Spleen (tissue), 11 donors: ENCODE measurements around the gene ARAP3. TPM values are rescaled to one million over a fixed set of nuclear protein-coding genes. Genes with fewer than 3 reads are reported as not detected.
"Not testable (repeated sequence)": the region's sequence is repeated elsewhere in the genome, so short reads cannot be mapped to it uniquely, and the experiment has no call there.

Experiments
- DNase-seq: peaks from one replicate; pipeline ENCODE4 v3.0.0-alpha.2; 2020
- H3K27ac ChIP-seq, 8 donors: fragments of 200-600 bp; sonication (generic) in 7 of 8; 1 replicate in 4 of 8; 2 replicates in 4 of 8; pipeline versions ENCODE4 v1.5.0 to v1.8.0; 2016 to 2021; ENCODE audit warnings: inconsistent platforms in 4 of 8, mild to moderate bottlenecking in 4 of 8, moderate library complexity in 1 of 8
- H3K27me3 ChIP-seq, 7 donors: fragments of 200-600 bp; sonication (generic) in 6 of 7; replicated peaks in 1 of 7; 1 replicate in 4 of 7; 2 replicates in 3 of 7; pipeline versions ENCODE4 v1.5.0 to v1.8.0; 2016 to 2021; ENCODE audit warnings: inconsistent platforms in 3 of 7, mild to moderate bottlenecking in 1 of 7
- H3K36me3 ChIP-seq, 6 donors: fragments of 200-600 bp; sonication (generic) in 5 of 6; 1 replicate in 4 of 6; 2 replicates in 2 of 6; pipeline versions ENCODE4 v1.5.0 to v1.8.0; 2016 to 2021; ENCODE audit warnings: inconsistent platforms in 2 of 6
- H3K4me1 ChIP-seq, 6 donors: fragments of 200-600 bp; sonication (generic) in 5 of 6; 1 replicate in 3 of 6; 2 replicates in 3 of 6; pipeline versions ENCODE4 v1.5.0 to v1.8.0; 2016 to 2021; ENCODE audit warnings: inconsistent platforms in 3 of 6
- H3K4me3 ChIP-seq, 8 donors: fragments of 200-600 bp; sonication (generic) in 7 of 8; 1 replicate in 4 of 8; 2 replicates in 4 of 8; pipeline versions ENCODE4 v1.5.0 to v1.8.0; 2016 to 2021; ENCODE audit warnings: inconsistent platforms in 4 of 8, mild to moderate bottlenecking in 4 of 8, moderate library complexity in 2 of 8
- H3K9me3 ChIP-seq, 8 donors: fragments of 200-600 bp; sonication (generic) in 7 of 8; 1 replicate in 4 of 8; 2 replicates in 4 of 8; pipeline versions ENCODE4 v1.5.0 to v1.8.0; 2016 to 2021; ENCODE audit warnings: inconsistent platforms in 4 of 8
- POLR2A ChIP-seq, 3 donors: fragments of 450-650 bp; IDR thresholded peaks; one replicate each; pipeline ENCODE4 v1.5.1; 2017; ENCODE audit warnings: antibody characterized with exemption in 3 of 3, mild to moderate bottlenecking in 1 of 3
- POLR2AphosphoS5 ChIP-seq, 3 donors: sonication (generic); formaldehyde crosslinking; IDR thresholded peaks; one replicate each; pipeline ENCODE4 v1.5.1; 2017; ENCODE audit warnings: antibody characterized with exemption in 3 of 3
- WGBS, 5 donors: extraction: QIAGEN DNeasy Blood & Tissue Kit in 3 of 5; methylation state at CpG; one replicate each; pipeline versions ENCODE4 v1.1.5 to v1.1.7; 2013 to 2018; 5-methylcytosine and 5-hydroxymethylcytosine counted together
- intact Hi-C: fragments of 100-400 bp; cut with DNase I; formaldehyde crosslinking; loops from one replicate; pipeline ENCODE4 v1.15.0; 2023; ENCODE audit warnings: low total_unique reads
- polyA plus RNA-seq, 3 donors: library from polyadenylated mRNA; stranded (reverse); fragments of 200-250 nt; gene quantifications; one replicate each; pipeline ENCODE4 v1.2.1, GENCODE V29; 2013
- total RNA-seq, 7 donors: library from RNA; depleted of rRNA in 3 of 7; stranded (reverse); fragments of >200 nt in 3 of 7; fragmentation: NEBNext Ultra II Directional in 4 of 7; extraction: Animal tissue kit (Norgen Biotek cat#: 25700) in 4 of 7; gene quantifications; one replicate each; pipeline versions ENCODE4 v1.1.0 to v1.2.1, GENCODE V29; 2016 to 2021
- TF ChIP-seq, protein P1 (sequence below), 11 experiments: fragments of 200-600 bp in 7 of 11; fragments of 450-650 bp in 4 of 11; sonication (generic) in 4 of 11; IDR thresholded peaks in 8 of 11; conservative IDR thresholded peaks in 3 of 11; 1 replicate in 7 of 11; 2 replicates in 4 of 11; pipeline versions ENCODE4 v1.4.0 to v1.8.0; 2016 to 2021; ENCODE audit warnings: antibody characterized with exemption in 11 of 11, inconsistent platforms in 4 of 11, mild to moderate bottlenecking in 1 of 11
- donor health status: healthy with polysubstance abuse.
- donor health status: DM: no; HTN: no; CAD: no; lungs with moderate emphysema.
- donor health status: DM: no; HTN: no; CAD: no.
- donor health status: Bipolar disorder and iron deficiency.
- donor health status: healthy.
- donor health status: DM: no; HTN: no; CAD: no.
- donor health status: DM: yes; HTN: yes; CAD: no.

The ARAP3 gene
- total and polyA plus RNA-seq, 10 donors, result 4.0 to 31.2 (median 16.0) TPM

DNA sequence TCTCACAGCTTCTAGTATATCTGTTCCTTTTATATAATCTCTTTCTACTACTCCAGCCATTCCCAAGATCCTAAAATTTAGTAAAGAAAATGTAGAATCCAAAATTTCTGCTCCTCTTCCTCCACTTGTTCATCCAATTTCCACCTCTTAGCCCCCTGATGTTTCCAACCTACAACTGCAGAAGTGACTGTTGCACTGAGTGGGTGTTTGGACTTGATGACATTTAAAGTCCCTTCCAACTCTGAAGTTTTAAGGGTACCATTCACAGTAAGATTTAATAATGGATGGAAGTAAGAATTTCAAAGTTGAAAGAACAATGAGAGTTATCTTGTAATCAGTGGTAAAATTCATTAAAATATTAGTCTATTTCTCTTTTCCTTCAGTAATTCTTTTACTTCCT lies 68.7 kb downstream of the ARAP3 start:
- intact Hi-C loops, result no loop called here
- Histone ChIP-seq H3K27me3 (no peaks in the 10 kb centered on the region), H3K4me1 (peaks cover 35 to 100% (median 85%) of the 10 kb centered on the region in 6 donors), H3K9me3 (no peaks in the 10 kb centered on the region), H3K27ac (no peak overlapping the region), H3K4me3 (no peak overlapping the region), H3K36me3 (peaks cover 0 to 11% (median 0%) of the 10 kb centered on the region in 6 donors)
- TF ChIP-seq, protein P1, sequence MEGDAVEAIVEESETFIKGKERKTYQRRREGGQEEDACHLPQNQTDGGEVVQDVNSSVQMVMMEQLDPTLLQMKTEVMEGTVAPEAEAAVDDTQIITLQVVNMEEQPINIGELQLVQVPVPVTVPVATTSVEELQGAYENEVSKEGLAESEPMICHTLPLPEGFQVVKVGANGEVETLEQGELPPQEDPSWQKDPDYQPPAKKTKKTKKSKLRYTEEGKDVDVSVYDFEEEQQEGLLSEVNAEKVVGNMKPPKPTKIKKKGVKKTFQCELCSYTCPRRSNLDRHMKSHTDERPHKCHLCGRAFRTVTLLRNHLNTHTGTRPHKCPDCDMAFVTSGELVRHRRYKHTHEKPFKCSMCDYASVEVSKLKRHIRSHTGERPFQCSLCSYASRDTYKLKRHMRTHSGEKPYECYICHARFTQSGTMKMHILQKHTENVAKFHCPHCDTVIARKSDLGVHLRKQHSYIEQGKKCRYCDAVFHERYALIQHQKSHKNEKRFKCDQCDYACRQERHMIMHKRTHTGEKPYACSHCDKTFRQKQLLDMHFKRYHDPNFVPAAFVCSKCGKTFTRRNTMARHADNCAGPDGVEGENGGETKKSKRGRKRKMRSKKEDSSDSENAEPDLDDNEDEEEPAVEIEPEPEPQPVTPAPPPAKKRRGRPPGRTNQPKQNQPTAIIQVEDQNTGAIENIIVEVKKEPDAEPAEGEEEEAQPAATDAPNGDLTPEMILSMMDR (IDR thresholded peaks at IDR 0.05 in 8 of 11, conservative IDR thresholded peaks at IDR 0.05 in 3 of 11), result no peak
- TF ChIP-seq POLR2A (IDR thresholded peaks at IDR 0.05), result no peak
- no peak for TF ChIP-seq POLR2AphosphoS5 (IDR thresholded peaks at IDR 0.05)
- no peak for DNase-seq

GRCh38 chr5:141611289-141611688 lies 70.7 kb downstream of the ARAP3 start:
- no peak for DNase-seq
- Histone ChIP-seq H3K4me3 (no peak overlapping the region), H3K9me3 (no peaks in the 10 kb centered on the region), H3K27ac (peak overlapping the region in 2 of 8 donors; percentile 9 to 16), H3K36me3 (peaks cover 0 to 11% (median 0%) of the 10 kb centered on the region in 6 donors), H3K27me3 (no peaks in the 10 kb centered on the region), H3K4me1 (peaks cover 34 to 100% (median 87%) of the 10 kb centered on the region in 6 donors)
- 64 to 73% (median 71%) methylated on average over 3 of the region's 3 CpGs for WGBS, 5 donors
- TF ChIP-seq POLR2AphosphoS5 (IDR thresholded peaks at IDR 0.05) (no peak), POLR2A (IDR thresholded peaks at IDR 0.05) (no peak)
- TF ChIP-seq, protein P1 (IDR thresholded peaks at IDR 0.05 in 8 of 11, conservative IDR thresholded peaks at IDR 0.05 in 3 of 11), result no peak
- intact Hi-C loops, result no loop called here

DNA sequence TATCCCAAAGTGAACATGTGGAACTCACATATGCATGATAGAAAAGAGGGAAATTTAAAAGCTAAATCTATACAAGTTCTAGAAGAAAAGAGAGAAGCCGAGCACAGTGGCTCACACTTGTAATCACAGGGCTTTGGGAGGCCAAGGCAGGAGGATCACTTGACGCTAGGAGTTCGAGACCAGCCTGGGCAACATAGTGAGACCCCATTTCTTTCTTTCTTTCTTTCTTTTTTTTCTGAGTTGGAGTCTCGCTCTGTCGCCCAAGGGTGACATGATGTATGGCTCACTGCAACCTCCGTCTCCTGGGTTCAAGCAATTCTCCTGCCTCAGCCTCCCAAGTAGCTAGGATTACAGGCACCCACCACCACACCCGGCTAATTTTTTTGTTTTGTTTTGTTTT lies 72.1 kb downstream of the ARAP3 start:
- DNase-seq, intact Hi-C loops, H3K4me3 ChIP-seq, H3K27me3 ChIP-seq, H3K9me3 ChIP-seq: not testable (repeated sequence)
- 90 to 94% (median 92%) methylated on average over 7 of the region's 7 CpGs for WGBS, 5 donors
- Histone ChIP-seq H3K27ac (peak overlapping the region in 4 of 8 donors; percentile 3 to 89 (median 48)), H3K4me1 (peaks cover 39 to 100% (median 86%) of the 10 kb centered on the region in 6 donors), H3K36me3 (peaks cover 0 to 11% (median 0%) of the 10 kb centered on the region in 6 donors)

- Histone ChIP-seq H3K27ac (peak overlapping the region in 5 of 8 donors; percentile 3 to 89 (median 88)), H3K36me3 (peaks cover 0 to 11% (median 0%) of the 10 kb centered on the region in 6 donors), H3K27me3 (no peaks in the 10 kb centered on the region), H3K4me3 (no peak overlapping the region), H3K9me3 (no peaks in the 10 kb centered on the region), H3K4me1 (peaks cover 43 to 100% (median 86%) of the 10 kb centered on the region in 6 donors)
- WGBS, 5 donors, result 82 to 92% (median 87%) methylated on average over 3 of the region's 3 CpGs
- intact Hi-C loops, result no loop called here
- no peak for TF ChIP-seq POLR2AphosphoS5 (IDR thresholded peaks at IDR 0.05)
- TF ChIP-seq POLR2A (IDR thresholded peaks at IDR 0.05), result no peak
- TF ChIP-seq, protein P1 (IDR thresholded peaks at IDR 0.05 in 8 of 11, conservative IDR thresholded peaks at IDR 0.05 in 3 of 11), result no peak
- no peak for DNase-seq
Observed at GRCh38 chr5:141609044-141609443, 73.0 kb downstream of the ARAP3 start.

- no peak for TF ChIP-seq POLR2AphosphoS5 (IDR thresholded peaks at IDR 0.05)
- no peak for TF ChIP-seq POLR2A (IDR thresholded peaks at IDR 0.05)
- TF ChIP-seq, protein P1 (IDR thresholded peaks at IDR 0.05 in 8 of 11, conservative IDR thresholded peaks at IDR 0.05 in 3 of 11), result no peak
- Histone ChIP-seq H3K4me3 (no peak overlapping the region), H3K27ac (peak overlapping the region; percentile 14 to 91 (median 64)), H3K9me3 (no peaks in the 10 kb centered on the region), H3K27me3 (no peaks in the 10 kb centered on the region), H3K4me1 (peaks cover 43 to 100% (median 86%) of the 10 kb centered on the region in 6 donors), H3K36me3 (peaks cover 0 to 11% (median 0%) of the 10 kb centered on the region in 6 donors)
- WGBS, 5 donors, result 19 to 46% (median 34%) methylated on average over 1 of the region's 1 CpG
- intact Hi-C loops, result no loop called here
- DNase-seq, result no peak
Observed at GRCh38 chr5:141608557-141608956, 73.5 kb downstream of the ARAP3 start.
